HL-60 (cell line): ENCODE measurements around the gene IL4R.

Experiments
- POLR2AphosphoS5 ChIP-seq: IDR thresholded peaks from 2 replicates; pipeline ENCODE4 v1.6.1; 2012; ENCODE audit warnings: low read depth
- REST ChIP-seq: IDR thresholded peaks from 2 replicates; pipeline ENCODE4 v1.6.1; 2012; ENCODE audit warnings: low read depth; ENCODE audit not compliant: insufficient replicate concordance
- SPI1 ChIP-seq: IDR thresholded peaks from 2 replicates; pipeline ENCODE4 v1.6.1; 2012; ENCODE audit warnings: low read depth, mild to moderate bottlenecking, borderline replicate concordance
- TF ChIP-seq, protein P1 (sequence below): IDR thresholded peaks from one replicate; pipeline ENCODE4 v1.5.1; 2011; ENCODE audit warnings: low read length, control low read depth, inconsistent platforms; ENCODE audit not compliant: insufficient read depth

DNA sequence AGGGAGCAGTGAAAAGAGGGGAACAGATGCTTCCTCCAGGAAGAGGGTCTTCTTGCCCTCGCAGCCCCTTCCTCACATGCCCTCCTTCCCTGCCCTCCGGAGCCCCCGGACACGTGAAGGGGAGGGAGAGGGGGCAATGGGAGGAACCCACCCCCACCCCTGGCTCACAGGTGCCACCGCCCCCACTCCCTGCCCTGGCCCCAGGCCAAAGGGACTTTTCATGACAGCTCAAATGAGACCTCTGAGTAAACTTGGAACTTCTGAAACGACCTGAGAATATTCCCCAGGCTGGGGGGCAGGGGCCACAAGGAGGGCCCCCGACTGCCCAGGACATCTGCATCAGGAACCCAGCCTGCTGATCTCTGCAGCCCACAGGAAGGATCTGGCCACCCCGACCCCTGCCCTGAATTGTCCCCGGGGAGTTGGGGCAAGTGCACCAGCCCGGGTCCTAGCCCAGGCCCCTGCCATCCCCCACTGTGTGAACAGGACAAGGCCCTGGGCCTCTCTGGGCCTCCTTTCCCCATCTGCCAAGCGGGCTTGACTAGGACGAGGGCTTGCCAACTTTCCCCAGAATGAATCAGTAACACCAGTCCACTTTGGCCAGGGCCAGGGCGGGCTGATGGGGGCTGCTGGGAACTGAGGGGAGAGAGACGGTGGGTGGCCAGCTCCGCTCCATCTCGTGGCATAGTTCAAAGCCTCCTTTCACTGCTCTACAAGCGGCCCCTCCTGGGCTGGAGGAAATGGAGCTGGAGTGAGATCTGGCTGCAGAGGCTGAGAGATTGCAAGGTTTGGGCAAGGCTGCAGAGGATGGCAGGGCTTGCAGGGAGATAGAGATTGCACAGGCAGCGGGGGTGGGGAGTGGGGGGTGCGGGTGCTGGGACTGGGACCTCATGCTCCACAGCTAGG is 92.0 kb downstream of the IL4R start:
- TF ChIP-seq, protein P1, sequence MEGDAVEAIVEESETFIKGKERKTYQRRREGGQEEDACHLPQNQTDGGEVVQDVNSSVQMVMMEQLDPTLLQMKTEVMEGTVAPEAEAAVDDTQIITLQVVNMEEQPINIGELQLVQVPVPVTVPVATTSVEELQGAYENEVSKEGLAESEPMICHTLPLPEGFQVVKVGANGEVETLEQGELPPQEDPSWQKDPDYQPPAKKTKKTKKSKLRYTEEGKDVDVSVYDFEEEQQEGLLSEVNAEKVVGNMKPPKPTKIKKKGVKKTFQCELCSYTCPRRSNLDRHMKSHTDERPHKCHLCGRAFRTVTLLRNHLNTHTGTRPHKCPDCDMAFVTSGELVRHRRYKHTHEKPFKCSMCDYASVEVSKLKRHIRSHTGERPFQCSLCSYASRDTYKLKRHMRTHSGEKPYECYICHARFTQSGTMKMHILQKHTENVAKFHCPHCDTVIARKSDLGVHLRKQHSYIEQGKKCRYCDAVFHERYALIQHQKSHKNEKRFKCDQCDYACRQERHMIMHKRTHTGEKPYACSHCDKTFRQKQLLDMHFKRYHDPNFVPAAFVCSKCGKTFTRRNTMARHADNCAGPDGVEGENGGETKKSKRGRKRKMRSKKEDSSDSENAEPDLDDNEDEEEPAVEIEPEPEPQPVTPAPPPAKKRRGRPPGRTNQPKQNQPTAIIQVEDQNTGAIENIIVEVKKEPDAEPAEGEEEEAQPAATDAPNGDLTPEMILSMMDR, result no peak
- TF ChIP-seq POLR2AphosphoS5, result no peak
- no peak for TF ChIP-seq SPI1
- no peak for TF ChIP-seq REST
